Liver (tissue), 9 donors: Measurements from ENCODE around the gene GFM1. TPM values are rescaled to one million over a fixed set of nuclear protein-coding genes. Genes with fewer than 3 reads are reported as not detected.

Source experiments
- DNase-seq: peaks from one replicate; pipeline ENCODE4 v3.0.0-alpha.2; 2017; ENCODE audit warnings: low spot score
- H3K27ac ChIP-seq, 2 donors: one replicate each; pipeline ENCODE4 v1.7.0; 2013; ENCODE audit warnings: inconsistent platforms in 2 of 2, low read length in 2 of 2, control low read depth in 1 of 2, low read depth in 1 of 2, mild to moderate bottlenecking in 1 of 2
- H3K27me3 ChIP-seq, 4 donors: one replicate each; pipeline versions ENCODE4 v1.6.1 to v1.7.0; 2013; ENCODE audit warnings: low read length in 3 of 4, inconsistent platforms in 1 of 4, mild to moderate bottlenecking in 1 of 4, moderate library complexity in 1 of 4; ENCODE audit not compliant: control insufficient read depth in 4 of 4, insufficient read depth in 4 of 4
- H3K36me3 ChIP-seq, 4 donors: one replicate each; pipeline versions ENCODE4 v1.6.1 to v1.7.0; 2013; ENCODE audit warnings: low read length in 3 of 4, mild to moderate bottlenecking in 3 of 4, low read depth in 1 of 4, moderate library complexity in 1 of 4; ENCODE audit not compliant: control insufficient read depth in 4 of 4, insufficient read depth in 3 of 4
- H3K4me1 ChIP-seq, 4 donors: one replicate each; pipeline versions ENCODE4 v1.6.1 to v1.7.0; 2013; ENCODE audit warnings: low read length in 3 of 4, mild to moderate bottlenecking in 3 of 4, moderate library complexity in 1 of 4; ENCODE audit not compliant: control insufficient read depth in 4 of 4, insufficient read depth in 4 of 4
- H3K4me3 ChIP-seq, 3 donors: one replicate each; pipeline versions ENCODE4 v1.6.1 to v1.7.0; 2013; ENCODE audit warnings: low read length in 3 of 3, control low read depth in 1 of 3, low read depth in 1 of 3, mild to moderate bottlenecking in 1 of 3
- H3K9ac ChIP-seq, 2 donors: one replicate each; pipeline ENCODE4 v1.7.0; 2013; ENCODE audit warnings: low read length in 2 of 2, mild to moderate bottlenecking in 2 of 2, moderate library complexity in 2 of 2, control low read depth in 1 of 2, low read depth in 1 of 2
- H3K9me3 ChIP-seq, 4 donors: one replicate each; pipeline versions ENCODE4 v1.6.1 to v1.7.0; 2013; ENCODE audit warnings: low read length in 3 of 4; ENCODE audit not compliant: control insufficient read depth in 4 of 4
- EGR1 ChIP-seq, 2 donors: IDR thresholded peaks; 2 replicates each; pipeline ENCODE4 v1.6.1; 2016 to 2018; ENCODE audit warnings: antibody characterized with exemption in 2 of 2, low read depth in 2 of 2
- FOXA1 ChIP-seq: IDR thresholded peaks from 2 replicates; pipeline ENCODE4 v1.6.1; 2016; ENCODE audit warnings: antibody characterized with exemption
- FOXA2 ChIP-seq: IDR thresholded peaks from 2 replicates; pipeline ENCODE4 v1.6.1; 2016; ENCODE audit warnings: antibody characterized with exemption
- GABPA ChIP-seq, 2 donors: IDR thresholded peaks in 1 of 2; conservative IDR thresholded peaks in 1 of 2; 2 replicates each; pipeline ENCODE4 v1.6.1; 2016; ENCODE audit warnings: antibody characterized with exemption in 2 of 2, mild to moderate bottlenecking in 1 of 2, moderate library complexity in 1 of 2
- HNF4A ChIP-seq, 2 donors: conservative IDR thresholded peaks; 2 replicates each; pipeline ENCODE4 v1.6.1; 2016; ENCODE audit warnings: antibody characterized with exemption in 2 of 2, mild to moderate bottlenecking in 2 of 2
- HNF4G ChIP-seq: IDR thresholded peaks from 2 replicates; pipeline ENCODE4 v1.6.1; 2016; ENCODE audit warnings: antibody characterized with exemption
- JUND ChIP-seq, 2 donors: IDR thresholded peaks; 2 replicates each; pipeline ENCODE4 v1.6.1; 2016; ENCODE audit warnings: antibody characterized with exemption in 2 of 2
- NR2F2 ChIP-seq: IDR thresholded peaks from 2 replicates; pipeline ENCODE4 v1.6.1; 2016; ENCODE audit warnings: antibody characterized with exemption
- RAD21 ChIP-seq, 2 donors: IDR thresholded peaks; 2 replicates each; pipeline ENCODE4 v1.6.1; 2016; ENCODE audit warnings: antibody characterized with exemption in 2 of 2, mild to moderate bottlenecking in 2 of 2
- RXRA ChIP-seq, 2 donors: IDR thresholded peaks; 2 replicates each; pipeline ENCODE4 v1.6.1; 2017 to 2018; ENCODE audit warnings: antibody characterized with exemption in 2 of 2, mild to moderate bottlenecking in 1 of 2
- SP1 ChIP-seq: IDR thresholded peaks from 2 replicates; pipeline ENCODE4 v1.6.1; 2018; ENCODE audit warnings: antibody characterized with exemption, mild to moderate bottlenecking
- TAF1 ChIP-seq: conservative IDR thresholded peaks from 2 replicates; pipeline ENCODE4 v1.6.1; 2016; ENCODE audit warnings: antibody characterized with exemption, mild to moderate bottlenecking
- YY1 ChIP-seq: IDR thresholded peaks from 2 replicates; pipeline ENCODE4 v1.6.1; 2016; ENCODE audit warnings: antibody characterized with exemption, mild to moderate bottlenecking
- WGBS: extraction: QIAGEN DNeasy Blood & Tissue Kit; methylation state at CpG from one replicate; pipeline ENCODE4 v1.1.7; 2013; 5-methylcytosine and 5-hydroxymethylcytosine counted together
- polyA plus RNA-seq, 2 donors: library from polyadenylated mRNA; stranded (reverse) in 1 of 2; unstranded in 1 of 2; fragments of 200-250 nt in 1 of 2; fragments of >200 nt in 1 of 2; fragmentation: Nextera tagmentation in 1 of 2; extraction: Ambion mirVana in 1 of 2; gene quantifications; one replicate each; pipeline versions ENCODE4 v1.2.1 to v1.2.3, GENCODE V29; 2013 to 2015
- total RNA-seq, 2 donors: library from RNA; depleted of rRNA; stranded (reverse); fragments of >200 nt; gene quantifications; one replicate each; pipeline ENCODE4 v1.2.3, GENCODE V29; 2014
- TF ChIP-seq, protein P1 (sequence below): fragments of 150-350 bp; IDR thresholded peaks from 2 replicates; pipeline ENCODE4 v1.5.1; 2017; ENCODE audit warnings: improper control_type of control experiment, low read depth, low read length; ENCODE audit not compliant: missing input control
- TF ChIP-seq, protein P2 (sequence below): IDR thresholded peaks from 2 replicates; pipeline ENCODE4 v1.6.1; 2016; ENCODE audit warnings: antibody characterized with exemption, mild to moderate bottlenecking
- TF ChIP-seq, protein P3 (sequence below): IDR thresholded peaks from 2 replicates; pipeline ENCODE4 v1.6.1; 2016; ENCODE audit warnings: antibody characterized with exemption
- TF ChIP-seq, protein P4 (sequence below): IDR thresholded peaks from 2 replicates; pipeline ENCODE4 v1.6.1; 2016; ENCODE audit warnings: antibody characterized with exemption
- TF ChIP-seq, protein P5 (sequence below): IDR thresholded peaks from 2 replicates; pipeline ENCODE4 v1.6.1; 2016; ENCODE audit warnings: antibody characterized with exemption
- donor health status: healthy.
- donor health status: healthy.
- donor health status: healthy.
- donor health status: healthy.
- donor health status: healthy.

The GFM1 gene
- total and polyA plus RNA-seq, 4 donors = 33.8 to 73.2 (median 35.8) TPM

DNA sequence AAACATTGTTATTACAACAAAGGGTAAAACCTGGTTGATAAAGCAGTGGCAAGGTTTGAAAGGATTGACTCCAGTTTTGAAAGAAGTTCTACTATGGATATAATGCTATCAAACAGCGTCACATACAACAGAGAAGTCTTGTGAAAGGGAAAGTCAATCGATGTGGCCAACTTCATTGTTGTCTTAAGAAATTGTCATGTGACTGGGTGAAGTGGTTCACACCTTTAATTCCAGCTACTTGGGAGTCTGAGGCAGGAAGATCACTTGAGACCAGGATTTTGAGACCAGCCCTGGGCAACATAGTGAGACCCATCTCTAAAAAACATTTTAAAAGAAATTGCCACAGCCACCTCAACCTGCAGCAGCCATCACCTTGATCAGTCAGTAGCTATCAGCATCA, 34.4 kb downstream of the GFM1 start:
- Histone ChIP-seq H3K9me3 (no peaks in the 10 kb centered on the region), H3K27ac (no peak overlapping the region), H3K4me1 (no peaks in the 10 kb centered on the region), H3K4me3 (no peak overlapping the region), H3K9ac (no peak overlapping the region), H3K27me3 (no peaks in the 10 kb centered on the region), H3K36me3 (peaks cover 0 to 16% (median 7%) of the 10 kb centered on the region in 4 donors)
- TF ChIP-seq RXRA (IDR thresholded peaks at IDR 0.05) = no peak
- TF ChIP-seq, protein P1, sequence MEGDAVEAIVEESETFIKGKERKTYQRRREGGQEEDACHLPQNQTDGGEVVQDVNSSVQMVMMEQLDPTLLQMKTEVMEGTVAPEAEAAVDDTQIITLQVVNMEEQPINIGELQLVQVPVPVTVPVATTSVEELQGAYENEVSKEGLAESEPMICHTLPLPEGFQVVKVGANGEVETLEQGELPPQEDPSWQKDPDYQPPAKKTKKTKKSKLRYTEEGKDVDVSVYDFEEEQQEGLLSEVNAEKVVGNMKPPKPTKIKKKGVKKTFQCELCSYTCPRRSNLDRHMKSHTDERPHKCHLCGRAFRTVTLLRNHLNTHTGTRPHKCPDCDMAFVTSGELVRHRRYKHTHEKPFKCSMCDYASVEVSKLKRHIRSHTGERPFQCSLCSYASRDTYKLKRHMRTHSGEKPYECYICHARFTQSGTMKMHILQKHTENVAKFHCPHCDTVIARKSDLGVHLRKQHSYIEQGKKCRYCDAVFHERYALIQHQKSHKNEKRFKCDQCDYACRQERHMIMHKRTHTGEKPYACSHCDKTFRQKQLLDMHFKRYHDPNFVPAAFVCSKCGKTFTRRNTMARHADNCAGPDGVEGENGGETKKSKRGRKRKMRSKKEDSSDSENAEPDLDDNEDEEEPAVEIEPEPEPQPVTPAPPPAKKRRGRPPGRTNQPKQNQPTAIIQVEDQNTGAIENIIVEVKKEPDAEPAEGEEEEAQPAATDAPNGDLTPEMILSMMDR = no peak
- TF ChIP-seq, protein P2, sequence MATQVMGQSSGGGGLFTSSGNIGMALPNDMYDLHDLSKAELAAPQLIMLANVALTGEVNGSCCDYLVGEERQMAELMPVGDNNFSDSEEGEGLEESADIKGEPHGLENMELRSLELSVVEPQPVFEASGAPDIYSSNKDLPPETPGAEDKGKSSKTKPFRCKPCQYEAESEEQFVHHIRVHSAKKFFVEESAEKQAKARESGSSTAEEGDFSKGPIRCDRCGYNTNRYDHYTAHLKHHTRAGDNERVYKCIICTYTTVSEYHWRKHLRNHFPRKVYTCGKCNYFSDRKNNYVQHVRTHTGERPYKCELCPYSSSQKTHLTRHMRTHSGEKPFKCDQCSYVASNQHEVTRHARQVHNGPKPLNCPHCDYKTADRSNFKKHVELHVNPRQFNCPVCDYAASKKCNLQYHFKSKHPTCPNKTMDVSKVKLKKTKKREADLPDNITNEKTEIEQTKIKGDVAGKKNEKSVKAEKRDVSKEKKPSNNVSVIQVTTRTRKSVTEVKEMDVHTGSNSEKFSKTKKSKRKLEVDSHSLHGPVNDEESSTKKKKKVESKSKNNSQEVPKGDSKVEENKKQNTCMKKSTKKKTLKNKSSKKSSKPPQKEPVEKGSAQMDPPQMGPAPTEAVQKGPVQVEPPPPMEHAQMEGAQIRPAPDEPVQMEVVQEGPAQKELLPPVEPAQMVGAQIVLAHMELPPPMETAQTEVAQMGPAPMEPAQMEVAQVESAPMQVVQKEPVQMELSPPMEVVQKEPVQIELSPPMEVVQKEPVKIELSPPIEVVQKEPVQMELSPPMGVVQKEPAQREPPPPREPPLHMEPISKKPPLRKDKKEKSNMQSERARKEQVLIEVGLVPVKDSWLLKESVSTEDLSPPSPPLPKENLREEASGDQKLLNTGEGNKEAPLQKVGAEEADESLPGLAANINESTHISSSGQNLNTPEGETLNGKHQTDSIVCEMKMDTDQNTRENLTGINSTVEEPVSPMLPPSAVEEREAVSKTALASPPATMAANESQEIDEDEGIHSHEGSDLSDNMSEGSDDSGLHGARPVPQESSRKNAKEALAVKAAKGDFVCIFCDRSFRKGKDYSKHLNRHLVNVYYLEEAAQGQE = no peak
- 97% methylated on average over 2 of the region's 2 CpGs for WGBS
- DNase-seq = no peak

DNA sequence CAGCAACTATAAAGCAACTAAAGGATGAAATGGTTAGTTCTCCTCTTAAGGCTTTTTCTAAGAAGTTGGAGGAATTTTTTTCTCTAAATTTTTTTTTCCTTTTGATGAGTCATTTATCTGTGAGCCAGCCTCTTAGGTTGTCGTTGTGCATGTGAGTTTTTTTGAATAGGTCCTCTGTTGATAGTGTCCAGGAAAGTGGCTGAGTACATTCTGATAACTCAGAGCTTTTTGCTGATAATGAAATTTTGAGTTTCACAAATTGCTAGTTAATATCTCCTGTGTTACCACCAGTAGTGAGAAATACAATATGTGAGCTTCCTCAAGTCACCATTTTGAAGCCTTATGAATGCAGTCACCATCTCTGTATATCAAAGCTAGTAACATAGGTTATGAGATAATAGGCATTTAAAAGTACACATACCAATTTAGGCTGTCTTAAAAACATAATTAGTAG, 35.2 kb downstream of the GFM1 start:
- Histone ChIP-seq H3K9me3 (no peaks in the 10 kb centered on the region), H3K36me3 (peaks cover 0 to 16% (median 6%) of the 10 kb centered on the region in 4 donors), H3K4me1 (no peaks in the 10 kb centered on the region), H3K4me3 (no peak overlapping the region), H3K27me3 (no peaks in the 10 kb centered on the region), H3K27ac (no peak overlapping the region), H3K9ac (no peak overlapping the region)
- no peak for DNase-seq
- WGBS = 74% methylated on average over 1 of the region's 1 CpG
- TF ChIP-seq TAF1 (no peak), RXRA (IDR thresholded peaks at IDR 0.05) (no peak), GABPA (IDR thresholded peaks at IDR 0.05 in 1 of 2, conservative IDR thresholded peaks at IDR 0.05 in 1 of 2) (no peak), JUND (IDR thresholded peaks at IDR 0.05) (no peak), NR2F2 (no peak), HNF4G (no peak), SP1 (no peak), FOXA1 (no peak), RAD21 (IDR thresholded peaks at IDR 0.05) (no peak), EGR1 (IDR thresholded peaks at IDR 0.05; ENCODE audit: low read depth in 2 of 2) (no peak), HNF4A (conservative IDR thresholded peaks at IDR 0.05) (no peak), YY1 (no peak), FOXA2 (no peak)
- TF ChIP-seq, protein P3, sequence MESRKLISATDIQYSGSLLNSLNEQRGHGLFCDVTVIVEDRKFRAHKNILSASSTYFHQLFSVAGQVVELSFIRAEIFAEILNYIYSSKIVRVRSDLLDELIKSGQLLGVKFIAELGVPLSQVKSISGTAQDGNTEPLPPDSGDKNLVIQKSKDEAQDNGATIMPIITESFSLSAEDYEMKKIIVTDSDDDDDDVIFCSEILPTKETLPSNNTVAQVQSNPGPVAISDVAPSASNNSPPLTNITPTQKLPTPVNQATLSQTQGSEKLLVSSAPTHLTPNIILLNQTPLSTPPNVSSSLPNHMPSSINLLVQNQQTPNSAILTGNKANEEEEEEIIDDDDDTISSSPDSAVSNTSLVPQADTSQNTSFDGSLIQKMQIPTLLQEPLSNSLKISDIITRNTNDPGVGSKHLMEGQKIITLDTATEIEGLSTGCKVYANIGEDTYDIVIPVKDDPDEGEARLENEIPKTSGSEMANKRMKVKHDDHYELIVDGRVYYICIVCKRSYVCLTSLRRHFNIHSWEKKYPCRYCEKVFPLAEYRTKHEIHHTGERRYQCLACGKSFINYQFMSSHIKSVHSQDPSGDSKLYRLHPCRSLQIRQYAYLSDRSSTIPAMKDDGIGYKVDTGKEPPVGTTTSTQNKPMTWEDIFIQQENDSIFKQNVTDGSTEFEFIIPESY = no peak
- TF ChIP-seq, protein P2 = no peak
- TF ChIP-seq, protein P1 = no peak
- TF ChIP-seq, protein P4, sequence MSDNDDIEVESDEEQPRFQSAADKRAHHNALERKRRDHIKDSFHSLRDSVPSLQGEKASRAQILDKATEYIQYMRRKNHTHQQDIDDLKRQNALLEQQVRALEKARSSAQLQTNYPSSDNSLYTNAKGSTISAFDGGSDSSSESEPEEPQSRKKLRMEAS = no peak
- TF ChIP-seq, protein P5, sequence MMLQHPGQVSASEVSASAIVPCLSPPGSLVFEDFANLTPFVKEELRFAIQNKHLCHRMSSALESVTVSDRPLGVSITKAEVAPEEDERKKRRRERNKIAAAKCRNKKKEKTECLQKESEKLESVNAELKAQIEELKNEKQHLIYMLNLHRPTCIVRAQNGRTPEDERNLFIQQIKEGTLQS = no peak
